SKM-1 treated with dmso at 0.1 percent for 144 hours (cell line): ENCODE data around the gene SMIM45.

ENCODE experiments used
- DNase-seq: peaks from one replicate; lab custom pipeline; 2025; ENCODE audit not compliant: unreplicated experiment; lab: John Stamatoyannopoulos, UW

SMIM45 gene

GRCh38 chr22:41998361-41999261 is 46.7 kb downstream of the SMIM45 start, which contains the start of gene WBP2NL:
Gene WBP2NL, plus strand, starts transcription at chr22:41998788. Its CDS starts 31 bp downstream, at chr22:41998819.
- peak; percentile 60 for DNase-seq

GRCh38 chr22:42000466-42000865 is 48.5 kb downstream of the SMIM45 start:
- no peak for DNase-seq

- no peak for DNase-seq
These were observed 49.2 kb downstream of the SMIM45 start for GRCh38 chr22:42001121-42001520.

GRCh38 chr22:42001706-42002105 is 49.8 kb downstream of the SMIM45 start:
- DNase-seq = no peak

GRCh38 chr22:42007922-42008321 is 56.0 kb downstream of the SMIM45 start:
- DNase-seq = no peak
